ENCODE measurements around the gene PDZD4.
A peak's percentile ranks its signal among the peaks of the same experiment; 100 is the strongest.

The PDZD4 gene, protein sequence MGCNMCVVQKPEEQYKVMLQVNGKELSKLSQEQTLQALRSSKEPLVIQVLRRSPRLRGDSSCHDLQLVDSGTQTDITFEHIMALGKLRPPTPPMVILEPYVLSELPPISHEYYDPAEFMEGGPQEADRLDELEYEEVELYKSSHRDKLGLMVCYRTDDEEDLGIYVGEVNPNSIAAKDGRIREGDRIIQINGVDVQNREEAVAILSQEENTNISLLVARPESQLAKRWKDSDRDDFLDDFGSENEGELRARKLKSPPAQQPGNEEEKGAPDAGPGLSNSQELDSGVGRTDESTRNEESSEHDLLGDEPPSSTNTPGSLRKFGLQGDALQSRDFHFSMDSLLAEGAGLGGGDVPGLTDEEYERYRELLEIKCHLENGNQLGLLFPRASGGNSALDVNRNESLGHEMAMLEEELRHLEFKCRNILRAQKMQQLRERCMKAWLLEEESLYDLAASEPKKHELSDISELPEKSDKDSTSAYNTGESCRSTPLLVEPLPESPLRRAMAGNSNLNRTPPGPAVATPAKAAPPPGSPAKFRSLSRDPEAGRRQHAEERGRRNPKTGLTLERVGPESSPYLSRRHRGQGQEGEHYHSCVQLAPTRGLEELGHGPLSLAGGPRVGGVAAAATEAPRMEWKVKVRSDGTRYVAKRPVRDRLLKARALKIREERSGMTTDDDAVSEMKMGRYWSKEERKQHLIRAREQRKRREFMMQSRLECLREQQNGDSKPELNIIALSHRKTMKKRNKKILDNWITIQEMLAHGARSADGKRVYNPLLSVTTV

DNA sequence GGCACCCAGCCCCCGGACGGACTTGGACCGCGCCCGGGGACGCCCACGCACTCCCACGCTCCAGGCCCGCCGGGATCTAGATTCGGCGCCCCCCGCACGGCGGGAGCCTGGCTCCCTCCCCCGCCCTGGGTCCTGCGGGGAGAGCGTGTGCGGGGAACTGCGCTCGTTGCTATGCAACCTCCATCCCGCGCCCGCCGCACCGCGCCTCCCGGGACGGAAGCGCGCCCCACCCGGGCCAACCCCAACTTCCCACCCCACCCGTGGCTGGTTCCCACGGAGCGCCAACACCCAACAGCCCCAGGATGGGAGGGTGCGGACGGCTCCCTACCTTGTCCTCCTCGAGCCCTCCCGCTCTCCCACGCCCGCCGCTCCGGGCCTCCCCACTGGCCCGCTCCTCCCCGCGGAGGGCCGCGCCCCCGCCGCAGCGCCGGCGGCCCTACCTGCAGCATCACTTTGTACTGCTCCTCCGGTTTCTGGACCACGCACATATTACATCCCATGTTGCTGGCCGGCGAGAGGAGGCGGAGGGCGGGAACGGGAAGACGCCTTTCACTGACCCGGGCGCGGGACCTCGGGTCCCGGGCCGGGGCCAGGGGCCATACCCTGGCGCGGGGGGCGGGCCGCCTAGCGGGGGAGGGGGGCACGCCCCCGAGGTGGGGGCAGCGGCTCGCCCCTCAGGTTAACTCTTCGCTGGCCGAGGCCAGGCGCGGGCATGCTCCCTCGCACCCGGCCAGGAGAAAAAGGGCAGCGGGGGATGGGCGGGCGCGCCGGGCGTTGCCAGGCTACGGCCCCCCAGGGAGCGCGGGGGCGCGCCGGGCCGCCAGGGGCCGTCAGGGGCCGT, at the start of gene PDZD4:
Gene PDZD4, minus strand, starts transcription at position 746 of the 841 bp plus-strand sequence. Its CDS starts 246 bp downstream, at position 500.
- DNase-seq (ENCODE audit: low read depth, low spot score), result no peak

DNA sequence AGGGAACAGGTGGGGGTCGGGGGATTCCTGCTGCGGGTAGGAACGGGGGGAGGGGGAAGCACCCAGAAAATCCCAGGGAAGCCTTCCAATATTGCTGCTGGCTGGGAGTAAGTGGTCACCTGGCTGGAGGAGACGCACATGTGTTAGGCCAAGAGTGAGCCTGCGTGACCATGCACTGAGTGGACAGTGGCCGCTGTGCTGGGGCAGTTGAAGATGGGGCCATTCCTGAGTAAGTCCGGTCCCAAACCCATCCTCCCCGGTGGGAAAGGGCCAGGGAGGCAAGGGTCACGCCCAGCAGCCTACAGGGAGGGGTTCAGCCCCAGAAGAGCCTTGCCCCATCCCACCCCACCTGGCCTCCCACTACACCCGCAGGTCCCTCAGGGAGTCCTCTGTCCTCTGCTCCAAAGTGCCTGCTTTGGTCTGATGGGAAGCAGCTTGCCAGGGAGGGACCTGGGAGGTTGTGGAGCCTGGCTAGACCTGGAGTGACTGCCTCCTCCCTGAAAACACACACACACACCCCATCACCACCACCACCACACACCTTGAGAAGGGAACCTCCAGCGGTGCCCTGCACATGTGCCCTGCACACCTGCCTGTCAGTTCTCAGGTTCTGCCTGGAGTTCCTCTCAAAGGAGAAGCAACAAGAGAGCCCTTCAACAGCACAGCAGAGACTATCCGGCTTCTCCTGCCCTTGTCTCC, 49.5 kb upstream of the PDZD4 start:
- no peak for DNase-seq (ENCODE audit: low read depth, low spot score)

DNA sequence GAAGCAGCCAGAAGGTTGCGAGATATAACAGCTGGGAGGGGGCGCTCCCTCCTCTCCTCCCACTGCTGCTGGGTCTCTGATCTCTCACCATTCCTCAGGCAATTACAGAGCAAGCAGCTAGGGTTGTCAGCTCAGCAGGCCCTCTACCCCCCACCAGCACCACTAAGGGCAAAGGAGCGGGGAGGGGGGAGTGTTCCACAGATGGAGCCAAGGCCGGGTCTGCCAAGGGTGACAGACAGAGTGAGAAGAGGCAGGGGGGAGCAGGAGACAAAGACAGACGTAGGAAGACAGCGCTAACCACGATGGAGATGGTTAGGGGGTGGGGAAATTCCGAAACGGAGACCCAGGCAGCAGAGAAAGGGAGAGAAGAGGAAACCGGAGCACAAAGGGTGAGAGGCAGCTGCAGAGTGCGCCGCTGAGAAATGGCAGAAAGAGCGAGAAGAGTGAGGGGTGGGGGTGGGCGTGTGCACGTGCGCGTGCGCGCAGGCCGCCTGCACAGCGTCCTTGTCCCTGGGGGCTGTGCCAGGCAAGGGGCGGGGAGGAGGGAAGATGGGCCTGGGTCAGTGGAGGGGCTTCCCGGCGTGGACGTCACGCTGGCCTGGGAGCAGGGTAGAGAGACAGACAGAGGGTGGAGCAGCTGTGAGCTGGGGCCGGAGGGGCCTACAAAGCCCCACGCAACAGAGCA, 48.8 kb upstream of the PDZD4 start:
- no peak for DNase-seq (ENCODE audit: low read depth, low spot score)

DNA sequence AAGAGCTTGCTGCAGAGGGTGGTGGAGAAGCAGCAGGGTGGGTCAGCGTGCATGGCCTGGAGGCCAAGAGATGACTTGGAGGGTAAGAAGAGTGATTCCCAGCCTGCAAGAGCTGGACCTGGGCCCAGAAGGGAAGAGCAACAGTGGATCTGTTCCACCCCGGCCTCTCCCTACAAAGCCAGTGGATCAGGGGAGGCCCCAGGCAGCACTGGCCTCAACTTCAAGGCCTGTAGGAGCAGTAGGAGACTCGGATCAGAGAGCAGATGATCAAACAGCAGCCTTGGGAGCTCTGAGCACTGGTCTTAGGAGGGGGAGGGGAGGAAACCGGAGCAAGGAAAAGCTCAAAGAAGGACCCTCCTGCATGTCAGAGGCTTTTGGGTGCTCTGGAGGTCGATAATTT, 48.0 kb upstream of the PDZD4 start:
- no peak for DNase-seq (ENCODE audit: low read depth, low spot score)

DNA sequence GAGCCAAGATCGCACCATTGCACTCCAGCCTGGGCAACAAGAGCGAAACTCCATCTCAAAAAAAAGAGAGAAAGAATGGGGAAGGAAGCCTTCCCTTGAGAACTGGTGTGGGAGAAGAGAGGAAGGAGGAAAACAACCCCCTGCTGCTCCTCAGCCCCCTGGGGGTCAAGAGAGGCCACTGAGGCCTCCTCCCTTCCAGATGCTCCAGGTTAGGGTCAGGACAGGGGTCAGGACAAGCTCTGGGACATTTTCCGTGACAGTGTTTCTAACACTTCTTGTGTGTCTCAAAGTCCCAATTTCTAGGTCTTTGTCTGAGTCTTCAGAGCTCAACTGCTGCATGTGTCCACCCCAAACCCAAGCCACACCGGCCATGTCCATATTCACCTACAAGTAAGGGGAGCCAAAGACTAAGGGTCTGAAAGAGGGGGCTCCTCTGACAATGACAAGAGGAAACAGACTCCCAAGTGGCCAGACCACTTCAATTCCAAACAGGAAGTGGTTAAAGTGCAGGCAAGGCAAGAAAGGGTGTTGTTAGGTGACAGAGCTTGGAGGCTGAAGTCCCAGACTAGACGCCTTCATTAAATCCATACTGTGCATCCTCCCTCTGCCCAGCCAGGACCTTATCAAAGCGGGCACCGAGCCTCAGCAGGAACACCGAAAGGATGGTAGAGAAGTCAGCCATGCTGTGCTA, 47.4 kb upstream of the PDZD4 start:
- no peak for DNase-seq (ENCODE audit: low read depth, low spot score)

DNA sequence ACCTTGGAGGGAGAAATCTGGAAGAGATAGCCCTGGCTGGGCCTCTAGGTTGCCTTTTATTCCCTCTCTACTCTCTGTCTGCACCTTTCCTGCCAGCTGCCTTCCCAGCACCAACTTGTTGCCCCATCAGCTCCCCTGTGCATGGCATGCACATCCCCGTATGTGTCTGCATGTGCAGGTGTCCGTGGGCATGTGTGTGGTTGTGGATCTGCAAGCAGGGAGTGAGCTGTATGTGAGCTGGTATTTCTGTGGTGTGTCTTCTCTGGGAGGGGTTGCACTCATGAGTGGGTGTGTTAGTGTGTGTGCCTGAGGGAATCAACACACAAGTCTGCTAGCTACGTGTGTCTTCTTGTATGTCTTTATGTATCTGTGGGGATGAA, 45.8 kb upstream of the PDZD4 start:
- DNase-seq (ENCODE audit: low read depth, low spot score), result no peak

DNA sequence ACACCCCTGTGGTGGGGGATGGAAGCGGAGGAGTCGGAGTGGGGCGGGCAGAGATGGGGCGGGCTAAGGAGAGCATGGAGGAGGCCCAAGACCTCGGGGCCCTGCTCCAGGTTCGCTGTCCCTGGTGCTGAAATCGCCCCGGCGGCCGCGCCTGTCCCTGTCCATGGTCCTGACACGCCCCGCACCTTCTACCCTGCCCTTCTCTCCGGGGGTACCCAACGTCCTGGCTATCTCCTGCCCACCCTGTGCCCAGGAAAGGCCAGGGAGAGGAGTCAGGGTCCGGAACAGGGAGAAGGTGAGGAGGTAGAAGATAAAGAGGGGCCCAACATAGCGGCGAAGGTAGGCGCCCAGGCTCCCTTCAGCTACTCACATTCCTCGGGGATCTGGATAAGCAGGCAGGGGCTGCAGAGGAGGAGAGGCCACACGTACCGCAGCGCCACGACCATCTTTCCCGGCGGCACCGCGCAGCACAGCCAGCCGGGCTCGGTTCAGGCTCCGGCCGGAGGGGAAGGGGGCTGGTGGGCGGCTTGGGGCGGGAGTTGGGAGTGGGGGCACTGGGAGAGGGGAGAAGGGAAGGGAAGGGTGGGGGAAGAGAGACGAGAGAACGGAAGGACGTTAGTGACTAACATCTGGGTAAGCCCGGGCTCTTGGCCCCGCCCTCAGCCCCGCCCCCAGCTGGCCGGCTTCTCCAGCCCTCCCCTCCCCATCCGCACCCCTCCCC, 45.2 kb upstream of the PDZD4 start:
- DNase-seq (ENCODE audit: low read depth, low spot score), result peak; percentile 23

DNA sequence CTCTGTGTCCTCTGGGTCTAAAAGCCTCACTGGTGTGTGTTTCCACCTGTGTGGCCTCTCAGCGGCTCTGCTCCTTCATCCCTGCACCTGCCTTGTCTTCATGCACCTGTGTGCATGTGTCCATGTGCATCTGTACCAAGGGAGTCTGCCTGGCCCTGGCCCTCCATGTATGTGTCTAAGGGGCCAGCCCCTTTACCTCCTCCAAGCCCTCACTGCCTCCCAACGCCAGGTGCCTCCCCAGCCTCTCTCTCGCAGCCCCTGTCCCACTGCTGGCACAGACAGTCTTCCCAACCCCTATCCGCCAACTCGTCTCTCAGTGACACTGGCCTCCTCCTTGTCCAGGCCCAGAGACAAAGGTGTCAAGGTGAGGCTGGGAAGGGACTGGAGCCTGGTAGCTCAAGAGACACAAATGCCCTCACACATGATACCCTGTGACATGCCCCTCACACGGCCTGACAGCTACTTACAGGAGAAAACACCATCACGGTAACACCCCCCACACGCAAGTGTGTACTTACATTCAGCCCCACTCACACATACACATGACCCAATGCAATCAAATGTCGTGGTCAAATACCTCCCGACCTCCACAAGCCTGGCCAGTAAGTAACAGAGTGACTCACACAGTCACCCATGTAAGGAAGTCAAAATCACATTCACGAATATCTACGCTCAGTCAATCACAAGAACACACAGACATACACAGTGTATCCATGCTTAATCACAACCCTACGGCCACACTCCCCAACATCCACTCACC, 44.2 kb upstream of the PDZD4 start:
- DNase-seq (ENCODE audit: low read depth, low spot score), result no peak

DNA sequence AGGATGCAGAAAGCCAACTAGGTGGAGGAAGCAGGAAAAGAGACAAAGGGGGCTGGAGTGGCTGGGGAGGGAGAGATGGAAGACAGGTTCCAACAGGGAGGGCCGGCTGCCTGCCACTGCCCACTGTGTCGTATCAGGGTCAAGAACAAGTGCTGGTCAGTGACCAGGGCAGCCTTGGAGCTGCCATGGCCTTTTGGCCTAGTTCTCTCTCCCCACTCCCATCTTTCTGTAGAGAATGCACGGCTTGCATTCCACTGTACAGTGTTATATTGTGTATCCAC, 43.7 kb upstream of the PDZD4 start:
- no peak for DNase-seq (ENCODE audit: low read depth, low spot score)

DNA sequence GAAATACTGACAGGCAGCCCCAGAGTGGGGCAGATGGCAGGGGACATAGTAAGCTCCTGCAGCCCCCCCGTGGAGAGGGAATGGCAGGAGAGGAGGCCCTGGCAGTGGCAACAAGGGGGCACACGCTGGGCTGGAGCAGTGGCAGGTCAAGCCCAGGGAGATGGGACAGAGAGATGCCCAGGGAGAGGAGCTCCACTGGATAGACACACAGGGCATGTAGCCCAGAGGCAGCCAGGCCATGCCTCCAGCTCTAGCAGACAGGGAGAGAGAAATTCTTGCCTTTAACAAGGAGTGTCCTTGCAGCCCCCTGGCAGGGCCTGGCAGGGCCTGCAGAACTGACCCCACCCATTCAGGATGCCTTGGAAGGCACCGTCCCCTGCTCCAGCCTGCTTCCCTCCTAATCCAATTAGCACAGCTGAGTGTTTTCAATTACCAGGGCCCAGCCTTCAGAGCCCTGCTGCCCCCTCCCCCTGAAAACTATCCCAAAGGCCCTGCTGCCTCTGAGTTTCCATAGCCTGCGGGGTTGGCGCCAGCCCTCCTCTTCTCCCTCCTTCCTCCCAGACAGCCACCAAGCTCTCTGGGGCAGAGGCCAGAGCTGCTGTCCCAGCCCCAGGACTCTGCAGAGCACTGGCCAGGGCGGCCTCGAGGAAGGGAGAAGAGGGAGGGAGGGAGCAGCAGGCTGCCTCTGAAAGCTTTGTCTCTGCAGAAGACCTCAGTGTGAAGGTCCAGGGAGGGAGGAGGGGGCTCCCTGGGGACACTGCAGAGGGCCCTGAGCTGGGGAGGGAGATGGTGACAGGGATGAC, 43.1 kb upstream of the PDZD4 start:
- no peak for DNase-seq (ENCODE audit: low read depth, low spot score)

DNA sequence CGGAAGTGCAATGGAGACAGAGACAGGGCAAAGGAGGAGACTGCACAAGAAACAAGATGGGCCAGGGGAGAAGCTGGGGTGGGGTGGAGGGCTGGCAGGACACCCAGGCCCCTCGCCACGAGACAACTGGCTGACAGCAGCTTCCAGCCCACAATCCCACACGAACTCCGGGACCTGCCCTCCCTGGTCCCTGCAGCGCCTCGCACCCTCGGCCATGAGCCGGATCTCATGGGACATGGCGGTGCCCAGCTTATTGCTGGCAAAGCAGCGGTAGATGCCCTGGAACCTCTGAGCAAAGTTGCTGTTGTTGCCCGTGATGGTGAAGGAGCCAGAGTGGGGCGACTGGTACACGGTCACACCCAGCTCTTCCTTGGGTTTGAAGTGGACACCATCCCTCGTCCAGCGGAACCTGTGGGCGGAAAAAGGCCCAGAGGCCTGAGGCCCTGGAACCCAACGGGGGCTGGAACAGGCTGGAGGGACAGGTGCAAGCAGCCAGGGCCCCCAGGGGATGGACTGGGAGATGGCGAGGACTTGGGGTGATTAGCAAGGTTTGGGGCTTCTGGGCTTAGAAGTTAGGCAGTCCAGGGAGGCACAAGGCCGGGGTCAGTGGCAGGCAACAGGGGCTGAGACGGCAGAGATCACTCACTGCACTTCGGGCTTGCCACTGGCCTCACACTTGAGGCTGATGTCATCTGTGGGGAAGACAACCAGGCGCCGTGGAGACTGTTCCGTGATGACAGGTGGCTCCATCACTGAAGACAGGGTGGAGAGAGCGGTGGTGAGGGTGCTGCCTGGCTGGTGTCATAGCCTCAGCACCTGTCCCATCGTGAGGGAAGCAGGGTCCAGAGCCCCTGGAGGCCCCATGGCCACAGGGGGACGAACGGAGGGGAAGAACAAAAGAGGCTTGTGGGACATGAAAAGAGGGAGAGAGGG, 41.9 kb upstream of the PDZD4 start:
- DNase-seq (ENCODE audit: low read depth, low spot score), result no peak

DNA sequence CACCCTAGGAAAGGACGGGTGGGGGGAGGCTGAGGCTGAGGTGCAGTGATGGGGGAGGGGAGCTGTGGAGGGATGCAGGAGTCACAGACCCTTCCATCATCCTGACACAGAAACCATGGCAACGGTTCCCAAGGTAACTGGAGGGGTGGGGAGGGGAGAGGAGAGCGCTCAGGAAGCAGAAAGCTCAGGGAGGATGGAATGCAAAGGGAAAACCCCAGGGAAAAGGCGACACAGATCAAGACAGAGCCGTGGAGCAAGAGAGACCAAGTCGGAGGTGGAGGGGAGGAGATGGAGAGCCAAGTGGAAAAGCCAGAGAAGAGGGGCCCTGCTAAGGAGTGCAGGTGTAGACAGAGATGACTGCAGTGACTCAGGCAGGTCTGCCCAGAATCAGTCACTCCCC, 41.1 kb upstream of the PDZD4 start:
- DNase-seq (ENCODE audit: low read depth, low spot score), result no peak

DNA sequence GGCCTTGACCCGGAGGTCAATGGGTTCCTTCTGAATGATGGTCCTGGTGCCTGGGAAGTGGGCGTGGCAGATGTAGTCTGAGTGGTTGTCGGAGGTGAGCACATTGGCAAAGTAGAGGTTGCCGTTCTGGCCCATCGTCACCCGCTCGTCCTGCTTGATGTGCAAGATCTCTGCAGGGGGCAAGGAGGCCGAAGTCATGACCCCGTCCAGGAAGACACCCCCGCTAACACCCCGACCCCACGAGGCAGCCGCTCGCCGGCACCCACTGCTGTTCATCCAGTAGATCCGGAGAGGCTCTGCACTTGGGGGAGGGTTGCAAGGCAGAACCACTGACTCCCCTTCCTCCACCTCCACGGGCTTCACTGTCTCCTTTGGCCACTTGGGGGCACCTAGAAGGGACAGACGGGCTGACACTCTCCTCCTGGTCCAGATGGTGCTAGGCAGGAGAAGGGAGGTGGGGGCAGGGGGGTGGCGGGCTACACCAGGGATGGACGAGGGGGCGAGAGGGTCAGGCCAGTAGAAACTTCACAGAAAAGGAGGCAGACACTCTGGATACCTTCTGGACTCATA, 40.5 kb upstream of the PDZD4 start:
- DNase-seq (ENCODE audit: low read depth, low spot score), result no peak

DNA sequence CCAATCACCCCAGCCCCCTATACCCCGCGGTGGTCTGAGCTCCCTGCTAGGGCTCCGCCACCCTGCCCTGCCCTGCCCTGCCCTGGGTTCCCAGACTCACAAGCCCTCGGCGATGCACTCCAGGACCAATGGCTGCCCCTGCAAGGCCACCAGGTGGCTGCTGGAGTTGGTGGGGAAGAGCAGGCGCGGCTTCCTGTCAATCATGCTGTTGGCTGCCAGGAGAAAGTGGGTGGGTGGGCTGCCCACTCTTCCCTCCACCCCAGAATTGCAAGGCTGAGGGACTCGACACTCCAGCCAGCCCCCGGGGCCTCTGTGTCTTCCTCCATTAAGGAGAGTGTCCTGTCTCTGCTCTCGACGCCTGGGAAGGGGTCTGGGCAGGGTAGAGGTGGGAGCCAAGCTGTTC, 39.9 kb upstream of the PDZD4 start:
- DNase-seq (ENCODE audit: low read depth, low spot score), result no peak

DNA sequence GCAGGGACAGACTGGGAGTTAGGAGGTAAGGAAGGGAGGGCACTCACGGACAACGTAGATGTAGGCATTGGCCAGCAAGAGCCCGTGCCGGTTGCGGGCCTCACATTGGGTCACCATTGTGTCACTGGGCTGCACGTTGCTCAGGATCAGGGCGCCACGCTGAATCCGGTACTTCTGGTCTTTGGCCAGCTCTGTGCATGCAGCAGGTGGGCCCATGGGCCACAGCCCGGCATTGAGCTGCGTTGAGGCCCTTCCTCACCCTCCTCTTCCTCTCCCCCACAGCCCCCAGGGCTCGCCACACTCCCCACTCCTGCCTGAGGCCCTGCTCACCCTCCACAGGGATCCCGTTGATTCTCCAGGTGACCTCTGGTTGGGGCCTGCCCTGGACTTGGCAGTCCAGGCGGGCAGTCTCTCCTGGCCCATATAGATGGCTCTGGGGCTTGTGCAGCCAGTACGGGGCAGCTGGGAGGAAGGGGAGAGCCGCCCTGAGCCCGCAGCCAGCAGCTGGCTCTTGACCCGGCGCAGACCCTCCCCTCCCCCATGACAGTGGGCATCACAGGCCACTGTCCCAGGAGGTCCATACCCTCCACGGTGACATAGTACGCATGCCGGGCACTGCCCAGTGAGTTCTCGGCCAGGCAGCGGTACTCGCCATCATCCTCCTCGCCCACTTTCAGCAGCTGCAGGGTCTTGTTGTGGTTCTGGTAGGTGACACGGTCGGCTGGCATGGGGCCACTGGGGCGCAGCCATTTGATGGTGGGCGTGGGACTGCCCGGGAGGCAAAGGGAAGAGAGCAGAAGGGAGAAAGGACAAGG, 39.3 kb upstream of the PDZD4 start:
- no peak for DNase-seq (ENCODE audit: low read depth, low spot score)

Data from activated CD4-positive, CD25-positive, alpha-beta regulatory T cell treated with anti-CD3 and anti-CD28 coated beads, Interleukin-2, amount 50 U/mL, for 16 hours (primary cell).